ENCODE measurements around the gene MYCBP.
"Not testable (repeated sequence)": the region's sequence is repeated elsewhere in the genome, so short reads cannot be mapped to it uniquely, and the experiment has no call there.

The MYCBP gene

GRCh38 chr1:38873027-38873969, at the start of gene MYCBP:
MYCBP (minus strand) TSS chr1:38873348; CDS start chr1:38873305, 43 bp downstream.
- DNase-seq (ENCODE audit: low read depth), result peak; percentile 61

GRCh38 chr1:38919130-38919529, 46.0 kb upstream of the MYCBP start:
- no peak for DNase-seq (ENCODE audit: low read depth)

- DNase-seq (ENCODE audit: low read depth), result no peak
These were observed 45.4 kb upstream of the MYCBP start for GRCh38 chr1:38918568-38918967.

GRCh38 chr1:38917772-38918171, 44.6 kb upstream of the MYCBP start:
- no peak for DNase-seq (ENCODE audit: low read depth)

- DNase-seq (ENCODE audit: low read depth), result no peak
These were observed 44.2 kb upstream of the MYCBP start for GRCh38 chr1:38917337-38917736.

GRCh38 chr1:38915352-38915948, 42.3 kb upstream of the MYCBP start:
- DNase-seq (ENCODE audit: low read depth), result no peak

- DNase-seq (ENCODE audit: low read depth), result not testable (repeated sequence)
These were observed 41.8 kb upstream of the MYCBP start for GRCh38 chr1:38914908-38915307.

GRCh38 chr1:38908821-38909220, 35.7 kb upstream of the MYCBP start:
- DNase-seq (ENCODE audit: low read depth), result no peak

- DNase-seq (ENCODE audit: low read depth), result no peak
These were observed 32.8 kb upstream of the MYCBP start for GRCh38 chr1:38905985-38906384.

- no peak for DNase-seq (ENCODE audit: low read depth)
These were observed 26.4 kb upstream of the MYCBP start for GRCh38 chr1:38899560-38899959.

GRCh38 chr1:38898653-38899230, 25.6 kb upstream of the MYCBP start:
- no peak for DNase-seq (ENCODE audit: low read depth)

- no peak for DNase-seq (ENCODE audit: low read depth)
These were observed 23.0 kb upstream of the MYCBP start for GRCh38 chr1:38896169-38896568.

- DNase-seq (ENCODE audit: low read depth), result no peak
These were observed 19.8 kb upstream of the MYCBP start for GRCh38 chr1:38892976-38893375.

GRCh38 chr1:38891753-38892152, 18.6 kb upstream of the MYCBP start:
- no peak for DNase-seq (ENCODE audit: low read depth)

GRCh38 chr1:38889589-38889988, 16.4 kb upstream of the MYCBP start:
- no peak for DNase-seq (ENCODE audit: low read depth)

- DNase-seq (ENCODE audit: low read depth), result no peak
These were observed 15.5 kb upstream of the MYCBP start for GRCh38 chr1:38888423-38889333.

- no peak for DNase-seq (ENCODE audit: low read depth)
These were observed 11.9 kb upstream of the MYCBP start for GRCh38 chr1:38885092-38885491.

GRCh38 chr1:38881487-38881886, 8.3 kb upstream of the MYCBP start, which contains the start of gene GJA9:
GJA9 (minus strand) TSS chr1:38881587; CDS start chr1:38876098, 5,489 bp downstream.
- no peak for DNase-seq (ENCODE audit: low read depth)

- DNase-seq (ENCODE audit: low read depth), result no peak
These were observed 2.7 kb upstream of the MYCBP start for GRCh38 chr1:38875811-38876210.

- no peak for DNase-seq (ENCODE audit: low read depth)
These were observed 634 bp downstream of the MYCBP start for GRCh38 chr1:38872401-38873026.

- DNase-seq (ENCODE audit: low read depth), result no peak
These were observed 2.2 kb downstream of the MYCBP start for GRCh38 chr1:38870996-38871395.

Data from GM04503 (cell line).